Measurements from ENCODE around the gene SPEM3. TPM values are rescaled to one million over a fixed set of nuclear protein-coding genes. Genes with fewer than 3 reads are reported as not detected.

SPEM3 gene
- total RNA-seq, 2 experiments from 2014 or later = not detected

- CTCF ChIA-PET = interaction anchor here (0.8 to 6.6 kb wide), 6 partner anchors 9 to 120 kb away, joined by 3 to 49 read pairs (median 7); partner anchors contain the start of gene TMEM102
- peak; percentile 39 for DNase-seq
- Mint-ChIP-seq H3K9me3 (no peaks in the 10 kb centered on the region), H3K36me3 (ENCODE audit: low read depth) (peaks cover 20% of the 10 kb centered on the region), H3K27ac (peak overlapping the region; percentile 93), H3K4me1 (ENCODE audit: low read depth) (peaks cover 52% of the 10 kb centered on the region), H3K4me3 (peak overlapping the region; percentile 96), H3K27me3 (no peaks in the 10 kb centered on the region)
- intact Hi-C loops (cut with micrococcal nuclease) = no loop called here
- POLR2A ChIA-PET = interaction anchor here (0.6 to 8.1 kb wide), 12 partner anchors 10 to 210 kb away, joined by 3 to 122 read pairs (median 4); partner anchors contain the start of genes FGF11 and TMEM102
- TF ChIP-seq, protein P1, sequence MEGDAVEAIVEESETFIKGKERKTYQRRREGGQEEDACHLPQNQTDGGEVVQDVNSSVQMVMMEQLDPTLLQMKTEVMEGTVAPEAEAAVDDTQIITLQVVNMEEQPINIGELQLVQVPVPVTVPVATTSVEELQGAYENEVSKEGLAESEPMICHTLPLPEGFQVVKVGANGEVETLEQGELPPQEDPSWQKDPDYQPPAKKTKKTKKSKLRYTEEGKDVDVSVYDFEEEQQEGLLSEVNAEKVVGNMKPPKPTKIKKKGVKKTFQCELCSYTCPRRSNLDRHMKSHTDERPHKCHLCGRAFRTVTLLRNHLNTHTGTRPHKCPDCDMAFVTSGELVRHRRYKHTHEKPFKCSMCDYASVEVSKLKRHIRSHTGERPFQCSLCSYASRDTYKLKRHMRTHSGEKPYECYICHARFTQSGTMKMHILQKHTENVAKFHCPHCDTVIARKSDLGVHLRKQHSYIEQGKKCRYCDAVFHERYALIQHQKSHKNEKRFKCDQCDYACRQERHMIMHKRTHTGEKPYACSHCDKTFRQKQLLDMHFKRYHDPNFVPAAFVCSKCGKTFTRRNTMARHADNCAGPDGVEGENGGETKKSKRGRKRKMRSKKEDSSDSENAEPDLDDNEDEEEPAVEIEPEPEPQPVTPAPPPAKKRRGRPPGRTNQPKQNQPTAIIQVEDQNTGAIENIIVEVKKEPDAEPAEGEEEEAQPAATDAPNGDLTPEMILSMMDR (IDR thresholded peaks at IDR 0.05) = no peak
- no peak for ATAC-seq
Observed at GRCh38 chr17:7475764-7476422, 47.2 kb downstream of the SPEM3 start.

GRCh38 chr17:7476494-7476893, 47.8 kb downstream of the SPEM3 start:
- TF ChIP-seq, protein P1 (IDR thresholded peaks at IDR 0.05) = no peak
- Mint-ChIP-seq H3K4me3 (peak overlapping the region; percentile 96), H3K36me3 (ENCODE audit: low read depth) (peaks cover 20% of the 10 kb centered on the region), H3K4me1 (ENCODE audit: low read depth) (peaks cover 54% of the 10 kb centered on the region), H3K9me3 (no peaks in the 10 kb centered on the region), H3K27me3 (no peaks in the 10 kb centered on the region), H3K27ac (peak overlapping the region; percentile 93)
- no peak for DNase-seq
- CTCF ChIA-PET = interaction anchor here (0.8 to 6.6 kb wide), 5 partner anchors 9 to 120 kb away, joined by 3 to 49 read pairs (median 7); partner anchors contain the start of gene TMEM102
- intact Hi-C loops (cut with micrococcal nuclease) = no loop called here
- ATAC-seq = no peak
- POLR2A ChIA-PET = interaction anchor here (0.6 to 8.1 kb wide), 14 partner anchors 9 to 210 kb away, joined by 3 to 122 read pairs (median 5); partner anchors contain the start of genes FGF11 and TMEM102

GRCh38 chr17:7476951-7477350, 48.3 kb downstream of the SPEM3 start:
- TF ChIP-seq, protein P1 (IDR thresholded peaks at IDR 0.05) = no peak
- peak overlapping the region; percentile 96 for H3K4me3 Mint-ChIP-seq

DNA sequence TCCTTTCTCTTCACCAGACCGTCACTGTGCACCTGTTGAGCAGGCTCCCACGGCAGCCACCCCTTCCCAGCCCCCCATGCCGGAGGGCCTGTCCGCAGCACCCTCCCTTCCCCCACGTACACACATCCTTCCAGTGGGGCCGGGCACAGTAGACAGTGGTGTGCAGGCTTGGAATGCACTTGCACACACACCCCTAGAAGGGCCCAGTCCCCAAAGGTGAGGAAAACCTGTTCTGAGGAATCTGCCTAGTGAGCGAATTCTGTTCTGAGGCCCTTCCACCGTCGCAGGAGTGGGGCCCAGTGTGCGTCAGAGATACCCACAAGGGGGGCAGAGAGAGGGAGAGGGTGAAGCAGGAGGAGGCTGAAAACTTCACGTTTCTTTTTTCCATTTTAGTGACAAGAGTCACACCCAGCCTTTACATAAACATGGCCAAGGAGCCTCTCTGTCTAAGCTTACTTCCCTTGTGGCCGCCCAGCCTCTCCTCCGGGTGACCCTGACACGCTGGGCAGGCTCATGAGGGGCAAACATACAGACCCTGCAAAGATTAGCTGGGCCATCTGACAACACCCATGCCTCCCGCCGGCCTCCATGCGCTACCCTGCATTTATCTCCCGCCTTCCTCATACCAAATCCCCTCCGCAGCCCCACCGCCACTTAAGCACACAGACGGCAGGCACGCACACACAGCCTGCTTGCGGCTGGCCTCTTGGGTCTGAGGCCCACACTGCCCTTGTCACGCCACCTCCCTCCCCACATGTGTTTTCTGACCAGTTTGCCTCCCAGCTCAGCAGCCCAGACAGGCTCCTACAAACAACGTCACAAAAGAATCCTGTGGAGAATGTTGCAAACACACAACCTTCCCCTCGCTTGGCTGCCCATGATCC, 49.0 kb downstream of the SPEM3 start:
- Mint-ChIP-seq H3K36me3 (ENCODE audit: low read depth) (peaks cover 20% of the 10 kb centered on the region), H3K4me3 (peak overlapping the region; percentile 96), H3K9me3 (no peaks in the 10 kb centered on the region), H3K4me1 (ENCODE audit: low read depth) (peaks cover 59% of the 10 kb centered on the region), H3K27me3 (no peaks in the 10 kb centered on the region), H3K27ac (peak overlapping the region; percentile 93)
- ChIA-PET POLR2A (interaction anchor here (1.0 to 8.1 kb wide), 10 partner anchors 7 to 100 kb away, joined by 3 to 122 read pairs (median 9); partner anchors contain the start of genes FGF11 and TMEM102), CTCF (interaction anchor here (0.8 to 6.6 kb wide), 5 partner anchors 37 to 155 kb away, joined by 3 to 49 read pairs (median 5); partner anchors contain the start of gene TMEM102)
- intact Hi-C loops (cut with micrococcal nuclease) = no loop called here
- ATAC-seq = peak; percentile 12
- TF ChIP-seq, protein P1 (IDR thresholded peaks at IDR 0.05) = no peak
- peak; percentile 70 for DNase-seq

More at GRCh38 chr17:7476951-7477350, 48.3 kb downstream of the SPEM3 start:
- intact Hi-C loops (cut with micrococcal nuclease) = no loop called here
- ChIA-PET CTCF (interaction anchor here (0.8 to 6.6 kb wide), 6 partner anchors 10 to 155 kb away, joined by 3 to 49 read pairs (median 7); partner anchors contain the start of gene TMEM102), POLR2A (interaction anchor here (0.6 to 8.1 kb wide), 13 partner anchors 9 to 135 kb away, joined by 3 to 122 read pairs (median 5); partner anchors contain the start of genes FGF11 and TMEM102)
- Mint-ChIP-seq H3K27ac (peak overlapping the region; percentile 93), H3K9me3 (no peaks in the 10 kb centered on the region), H3K4me1 (ENCODE audit: low read depth) (peaks cover 53% of the 10 kb centered on the region), H3K27me3 (no peaks in the 10 kb centered on the region), H3K36me3 (ENCODE audit: low read depth) (peaks cover 20% of the 10 kb centered on the region)
- DNase-seq (no peak), ATAC-seq (no peak)

All from activated CD8-positive, alpha-beta T cell treated with anti-CD3 and anti-CD28 coated beads for 36 hours (primary cell).